IMR-90 (cell line): Measurements from ENCODE around the gene TLR6. TPM values are rescaled to one million over a fixed set of nuclear protein-coding genes. Genes with fewer than 3 reads are reported as not detected.

Experiments
- ATAC-seq: fragments of 200-7000 bp; cut with Tn5 transposase; 2 replicates; pipeline ENCODE4 v1.9.1; 2020; ENCODE audit warnings: low read depth, mild to moderate bottlenecking, moderate library complexity
- BruUV-seq: library from RNA; stranded (reverse); fragments of 400-500 nt; replicated peaks from 2 replicates; lab custom pipeline; 2021; lab: Mats Ljungman, UMichigan
- CTCF ChIA-PET: fragments of 300-600 bp; formaldehyde crosslinking; extraction: SDS; loops from one replicate; lab custom pipeline; 2021; ENCODE audit warnings: antibody characterized with exemption; lab: Yijun Ruan, JAX
- POLR2A ChIA-PET: fragments of 300-600 bp; sonication (Branson Sonifier 250); formaldehyde crosslinking; loops from one replicate; lab custom pipeline; 2022; ENCODE audit warnings: antibody characterized with exemption; ENCODE audit not compliant: unreplicated experiment; lab: Charles Lee
- DNase-seq: peaks from one replicate; pipeline ENCODE4 v3.0.0; 2013
- H2AFZ ChIP-seq: replicated peaks from 2 replicates; pipeline ENCODE3; 2013; ENCODE audit warnings: low read length, mild to moderate bottlenecking; ENCODE audit not compliant: poor library complexity
- H2AK5ac ChIP-seq: 2 replicates; pipeline ENCODE4 v1.6.1; 2013; ENCODE audit warnings: low read depth, low read length, inconsistent platforms
- H2AK9ac ChIP-seq: replicated peaks from 2 replicates; pipeline ENCODE3; 2013; ENCODE audit warnings: mild to moderate bottlenecking, low read depth, low read length, moderate library complexity; ENCODE audit not compliant: poor library complexity
- H2BK120ac ChIP-seq: 2 replicates; pipeline ENCODE4 v1.6.1; 2013; ENCODE audit warnings: low read depth, low read length, inconsistent platforms
- H2BK15ac ChIP-seq: 3 replicates; pipeline ENCODE4 v1.6.1; 2013; ENCODE audit warnings: low read depth, low read length, inconsistent platforms
- H2BK20ac ChIP-seq: 2 replicates; pipeline ENCODE4 v1.6.1; 2013; ENCODE audit warnings: low read depth, mild to moderate bottlenecking, inconsistent platforms, low read length, moderate library complexity
- H2BK5ac ChIP-seq: 2 replicates; pipeline ENCODE4 v1.6.1; 2013; ENCODE audit warnings: mild to moderate bottlenecking, low read depth, low read length, inconsistent platforms; ENCODE audit not compliant: poor library complexity, severe bottlenecking
- H3K14ac ChIP-seq: replicated peaks from 2 replicates; pipeline ENCODE4 v1.6.1; 2013; ENCODE audit warnings: low read depth, low read length, inconsistent platforms
- H3K18ac ChIP-seq: 2 replicates; pipeline ENCODE4 v1.6.1; 2013; ENCODE audit warnings: low read depth, low read length, control low read depth
- H3K23ac ChIP-seq: 2 replicates; pipeline ENCODE4 v1.6.1; 2013; ENCODE audit warnings: low read depth, low read length, inconsistent platforms
- H3K27ac ChIP-seq: 2 replicates; pipeline ENCODE4 v1.5.1; 2013; ENCODE audit warnings: mild to moderate bottlenecking, control low read depth, low read length; ENCODE audit not compliant: insufficient read depth
- H3K27me3 ChIP-seq: 2 replicates; pipeline ENCODE4 v1.6.1; 2013; ENCODE audit warnings: low read length; ENCODE audit not compliant: control insufficient read depth, insufficient read depth
- H3K36me3 ChIP-seq: 2 replicates; pipeline ENCODE4 v1.6.1; 2013; ENCODE audit warnings: low read length, mixed read lengths; ENCODE audit not compliant: control insufficient read depth, insufficient read depth
- H3K4ac ChIP-seq: 2 replicates; pipeline ENCODE4 v1.6.1; 2013; ENCODE audit warnings: low read depth, low read length, inconsistent platforms
- H3K4me1 ChIP-seq: 2 replicates; pipeline ENCODE4 v1.6.1; 2013; ENCODE audit warnings: low read length, mixed read lengths; ENCODE audit not compliant: control insufficient read depth, insufficient read depth
- H3K4me2 ChIP-seq: 2 replicates; pipeline ENCODE4 v1.6.1; 2013; ENCODE audit warnings: low read depth, mild to moderate bottlenecking, control low read depth, low read length, moderate library complexity
- H3K4me3 ChIP-seq: 2 replicates; pipeline ENCODE4 v1.5.1; 2013; ENCODE audit warnings: low read depth, mild to moderate bottlenecking, control low read depth, low read length, moderate library complexity; ENCODE audit not compliant: insufficient read depth
- H3K56ac ChIP-seq: 2 replicates; pipeline ENCODE4 v1.6.1; 2013; ENCODE audit warnings: low read length, inconsistent platforms; ENCODE audit not compliant: insufficient read depth; ENCODE audit errors: extremely low read depth
- H3K79me1 ChIP-seq, 2 experiments: 2 replicates each; pipeline ENCODE4 v1.6.1; 2013; ENCODE audit warnings: low read length in 2 of 2, inconsistent platforms in 1 of 2, low read depth in 1 of 2
- H3K9ac ChIP-seq: 2 replicates; pipeline ENCODE4 v1.6.1; 2013; ENCODE audit warnings: low read depth, low read length, control low read depth
- H3K9me1 ChIP-seq: 2 replicates; pipeline ENCODE4 v1.6.1; 2013; ENCODE audit warnings: low read length, inconsistent platforms; ENCODE audit not compliant: insufficient read depth
- H3K9me3 ChIP-seq: 2 replicates; pipeline ENCODE4 v1.6.1; 2013; ENCODE audit warnings: low read length; ENCODE audit not compliant: control insufficient read depth, insufficient read depth
- H4K20me1 ChIP-seq: 2 replicates; pipeline ENCODE4 v1.6.1; 2013; ENCODE audit warnings: low read length, inconsistent platforms; ENCODE audit not compliant: insufficient read depth
- H4K5ac ChIP-seq: 2 replicates; pipeline ENCODE4 v1.6.1; 2013; ENCODE audit warnings: mild to moderate bottlenecking, low read depth, low read length, control low read depth
- H4K8ac ChIP-seq, 2 experiments: 2 replicates each; pipeline ENCODE4 v1.6.1; 2013; ENCODE audit warnings: low read depth in 2 of 2, low read length in 2 of 2, control low read depth in 1 of 2, inconsistent platforms in 1 of 2
- H4K91ac ChIP-seq: 2 replicates; pipeline ENCODE4 v1.6.1; 2013; ENCODE audit warnings: low read depth, low read length, inconsistent platforms; ENCODE audit not compliant: insufficient read depth
- BHLHE40 ChIP-seq: fragments of 150-350 bp; IDR thresholded peaks from 2 replicates; pipeline ENCODE4 v1.6.1; 2016; ENCODE audit warnings: mild to moderate bottlenecking, low read depth, low read length
- CEBPB ChIP-seq: IDR thresholded peaks from 2 replicates; pipeline ENCODE4 v1.6.1; 2012; ENCODE audit warnings: low read depth, low read length, improper control_type of control experiment
- CHD1 ChIP-seq: IDR thresholded peaks from 2 replicates; pipeline ENCODE4 v1.6.1; 2012; ENCODE audit warnings: low read depth, low read length, improper control_type of control experiment
- CTCF ChIP-seq: conservative IDR thresholded peaks from 2 replicates; pipeline ENCODE4 v1.5.1; 2012; ENCODE audit warnings: mild to moderate bottlenecking, low read depth, low read length, improper control_type of control experiment
- FOS ChIP-seq: fragments of 150-350 bp; IDR thresholded peaks from 2 replicates; pipeline ENCODE4 v1.6.1; 2016; ENCODE audit warnings: low read depth, low read length
- MAFK ChIP-seq: IDR thresholded peaks from 2 replicates; pipeline ENCODE4 v1.6.1; 2012; ENCODE audit warnings: low read depth, low read length, improper control_type of control experiment
- MAZ ChIP-seq: IDR thresholded peaks from 2 replicates; pipeline ENCODE4 v1.6.1; 2012; ENCODE audit warnings: low read depth, mild to moderate bottlenecking, low read length, improper control_type of control experiment, moderate library complexity, borderline replicate concordance
- MXI1 ChIP-seq: IDR thresholded peaks from 2 replicates; pipeline ENCODE4 v1.6.1; 2012; ENCODE audit warnings: low read depth, mild to moderate bottlenecking, low read length, moderate library complexity, borderline replicate concordance
- NFE2L2 ChIP-seq: fragments of 150-350 bp; IDR thresholded peaks from 2 replicates; pipeline ENCODE4 v1.6.1; 2016; ENCODE audit warnings: low read depth, mild to moderate bottlenecking, low read length
- POLR2A ChIP-seq: IDR thresholded peaks from 2 replicates; pipeline ENCODE4 v1.6.1; 2012; ENCODE audit warnings: mild to moderate bottlenecking, low read depth, low read length
- RAD21 ChIP-seq: IDR thresholded peaks from 2 replicates; pipeline ENCODE4 v1.6.1; 2012; ENCODE audit warnings: low read length, improper control_type of control experiment
- RCOR1 ChIP-seq: IDR thresholded peaks from 2 replicates; pipeline ENCODE4 v1.6.1; 2012; ENCODE audit warnings: mild to moderate bottlenecking, low read length, improper control_type of control experiment; ENCODE audit not compliant: insufficient replicate concordance
- RFX5 ChIP-seq: IDR thresholded peaks from 2 replicates; pipeline ENCODE4 v1.8.0; 2012; ENCODE audit warnings: low read depth, mild to moderate bottlenecking, low read length, moderate library complexity
- SMC3 ChIP-seq: fragments of 150-350 bp; IDR thresholded peaks from 2 replicates; pipeline ENCODE4 v1.6.1; 2016; ENCODE audit warnings: low read depth, mild to moderate bottlenecking, antibody characterized with exemption, low read length, moderate library complexity
- USF2 ChIP-seq: fragments of 150-350 bp; IDR thresholded peaks from 2 replicates; pipeline ENCODE4 v1.6.1; 2017; ENCODE audit warnings: mild to moderate bottlenecking, antibody characterized with exemption, low read length, low read depth
- whole genome bisulfite sequencing, 2 experiments: methylation state at CpG; one replicate each; pipeline versions ENCODE4 v1.1.5 to v1.1.7; 2013; ENCODE audit warnings: missing lambda C conversion rate in 2 of 2; ENCODE audit not compliant: insufficient read length in 1 of 2; ENCODE audit errors: extremely low coverage in 2 of 2; 5-methylcytosine and 5-hydroxymethylcytosine counted together
- dilution Hi-C: fragments of 300-500 bp; cut with HindIII; formaldehyde crosslinking; loops from one replicate; pipeline ENCODE4 v1.14.3; 2018; ENCODE audit warnings: low sequenced_read_pairs; ENCODE audit not compliant: unreplicated experiment
- in situ Hi-C: fragments of 300-500 bp; cut with MboI; formaldehyde crosslinking; loops from 3 replicates; pipeline ENCODE4 v1.14.3; 2019; ENCODE audit warnings: low sequenced_read_pairs, inconsistent platforms, mixed read lengths
- intact Hi-C: fragments of 100-400 bp; cut with micrococcal nuclease; formaldehyde crosslinking; loops from 2 replicates; pipeline ENCODE4 v1.10.0; 2022
- polyA plus RNA-seq, 3 experiments: library from polyadenylated mRNA; depleted of rRNA; stranded (reverse); fragments of >200 nt; gene quantifications; 2 replicates each; pipeline ENCODE4 v1.2.3, GENCODE V29; 2012; ENCODE audit warnings: low replicate concordance in 1 of 3
- total RNA-seq: library from RNA; depleted of rRNA; stranded (reverse); fragments of >200 nt; gene quantifications from 2 replicates; pipeline ENCODE4 v1.2.3, GENCODE V29; 2012
- TF ChIP-seq, protein P1 (sequence below): fragments of 150-350 bp; IDR thresholded peaks from 2 replicates; pipeline ENCODE4 v1.6.1; 2016; ENCODE audit warnings: low read depth, mild to moderate bottlenecking, low read length, moderate library complexity, borderline replicate concordance

Gene TLR6
- total and polyA plus RNA-seq, 2 of the 4 experiments (the other 2 are of a cell fraction) = 1.4 to 3.9 TPM

DNA sequence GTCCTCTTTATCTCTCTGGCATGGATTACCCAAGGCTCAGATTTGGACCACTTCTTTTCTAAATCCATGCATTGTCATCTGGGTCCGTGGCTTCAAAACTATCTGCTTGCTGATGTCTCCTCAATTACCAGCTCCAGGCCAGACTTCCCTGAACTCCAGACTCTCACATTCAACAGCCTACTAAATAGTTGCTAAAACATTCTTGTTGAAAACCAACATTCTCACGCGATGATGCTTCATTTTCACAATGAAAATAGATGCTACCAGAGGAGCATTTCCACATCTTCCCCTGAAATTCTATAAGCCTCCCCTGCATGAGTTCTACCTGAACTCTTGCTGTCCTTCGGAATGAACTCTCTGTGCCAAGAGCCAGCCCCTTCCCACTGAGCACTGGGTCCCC is 5.2 kb upstream of the TLR6 start:
- Histone ChIP-seq H4K91ac (no peak overlapping the region), H3K18ac (0 out of 2 replicates have a peak overlapping the region, but pooled peaks have one; percentile 9), H3K27me3 (no peaks in the 10 kb centered on the region), H3K36me3 (no peaks in the 10 kb centered on the region), H3K4me1 (peaks cover 8% of the 10 kb centered on the region), H2BK120ac (peak overlapping the region; percentile 11; the same call in 1 of the 2 replicates), H2AK9ac (no peak overlapping the region), H3K4me2 (no peak overlapping the region), H2AK5ac (no peak overlapping the region), H3K27ac (no peak overlapping the region), H3K4ac (no peak overlapping the region), H2BK20ac (no peak overlapping the region), H4K8ac (no peak overlapping the region), H3K23ac (peak overlapping the region; percentile 10; the same call in 1 of the 2 replicates), H4K20me1 (no peaks in the 10 kb centered on the region), H2AFZ (no peak overlapping the region), H3K79me1 (peaks cover 0 to 3% of the 10 kb centered on the region in 2 experiments; a peak in 2 of 4 replicates), H3K14ac (no peak overlapping the region; the same call in 1 of the 2 replicates), H2BK5ac (no peak overlapping the region), H3K9me3 (no peaks in the 10 kb centered on the region), H3K9me1 (peaks cover 3% of the 10 kb centered on the region; the same call in 1 of the 2 replicates), H3K56ac (no peak overlapping the region), H2BK15ac (no peak overlapping the region), H3K4me3 (no peak overlapping the region), H4K5ac (0 out of 2 replicates have a peak overlapping the region, but pooled peaks have one; percentile 58), H3K9ac (no peak overlapping the region)
- no TSS peak for BruUV-seq
- ChIA-PET CTCF (interaction anchor here (0.8 to 1.6 kb wide), 2 partner anchors 19 to 56 kb away, joined by 3 to 4 read pairs; no protein-coding TSS in a partner anchor), POLR2A (no interaction called here)
- WGBS, 2 experiments = 73% methylated on average over 4 of the region's 4 CpGs; no CpG with 5 or more reads in 1 of the 2 experiments
- in situ Hi-C loops = no loop called here
- ATAC-seq = no peak
- dilution Hi-C loops = no loop called here
- no peak for DNase-seq
- intact Hi-C loops = no loop called here
- TF ChIP-seq NFE2L2 (no peak), CHD1 (no peak), CEBPB (no peak), MAZ (no peak), RCOR1 (no peak), CTCF (no peak), BHLHE40 (no peak), USF2 (no peak), RFX5 (no peak), FOS (no peak), MXI1 (no peak), POLR2A (no peak), MAFK (no peak), RAD21 (no peak), SMC3 (no peak)
- TF ChIP-seq, protein P1, sequence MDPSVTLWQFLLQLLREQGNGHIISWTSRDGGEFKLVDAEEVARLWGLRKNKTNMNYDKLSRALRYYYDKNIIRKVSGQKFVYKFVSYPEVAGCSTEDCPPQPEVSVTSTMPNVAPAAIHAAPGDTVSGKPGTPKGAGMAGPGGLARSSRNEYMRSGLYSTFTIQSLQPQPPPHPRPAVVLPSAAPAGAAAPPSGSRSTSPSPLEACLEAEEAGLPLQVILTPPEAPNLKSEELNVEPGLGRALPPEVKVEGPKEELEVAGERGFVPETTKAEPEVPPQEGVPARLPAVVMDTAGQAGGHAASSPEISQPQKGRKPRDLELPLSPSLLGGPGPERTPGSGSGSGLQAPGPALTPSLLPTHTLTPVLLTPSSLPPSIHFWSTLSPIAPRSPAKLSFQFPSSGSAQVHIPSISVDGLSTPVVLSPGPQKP = no peak
